Measurements from ENCODE around the gene HOXD8. TPM values are rescaled to one million over a fixed set of nuclear protein-coding genes. Genes with fewer than 3 reads are reported as not detected.

HOXD8 gene
- total and polyA plus RNA-seq, 2 of the 8 experiments (the other 6 are each of a cell fraction or from before 2014, with no cell fraction given) = not detected

DNA sequence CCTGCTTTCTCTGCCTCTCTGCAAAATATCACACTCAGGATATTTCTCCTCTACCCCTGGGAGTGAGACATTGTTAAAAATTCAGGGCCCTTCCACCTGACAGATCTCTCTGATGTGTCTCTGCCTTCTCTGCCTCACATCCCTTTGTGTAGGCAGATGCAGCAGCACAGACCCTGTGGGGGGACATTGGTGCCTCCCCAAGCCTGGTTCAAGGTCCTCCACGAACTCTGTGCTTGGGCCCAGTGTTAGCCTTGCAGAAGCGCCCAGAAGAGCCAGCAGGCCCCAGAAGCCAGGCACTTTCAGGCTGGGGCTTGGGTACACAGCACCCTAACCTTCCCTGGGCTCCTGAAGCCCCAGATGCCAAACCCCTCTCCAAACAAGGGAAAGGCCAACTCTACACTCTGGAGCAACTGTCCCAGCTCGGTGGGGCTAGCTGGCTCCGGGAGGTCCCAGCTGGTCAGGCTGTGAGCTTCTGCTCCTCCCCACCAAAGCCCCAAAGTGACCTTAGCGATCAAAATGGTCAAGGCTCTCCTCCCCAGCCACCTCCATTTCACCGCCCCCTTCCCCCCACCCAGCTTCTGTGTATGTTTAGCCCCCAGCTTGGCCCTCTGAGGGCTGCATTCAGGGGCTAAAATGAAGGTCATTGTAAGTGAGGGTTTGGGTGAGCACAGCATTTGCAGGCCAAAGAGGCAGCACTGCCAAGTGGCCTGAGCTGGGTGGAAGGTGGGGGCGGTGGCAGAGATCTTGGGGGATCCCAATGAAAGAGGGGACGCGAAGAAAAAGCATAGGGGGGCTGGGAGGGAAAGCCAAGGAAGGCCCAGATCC is 4.3 kb upstream of the HOXD8 start:
- POLR2A ChIA-PET (ENCODE audit: partially characterized antibody) = interaction anchor here (0.8 kb wide), 1 partner anchor 15 kb away, joined by 3 read pairs; no protein-coding TSS in a partner anchor
- no peak for TF ChIP-seq POLR2A (IDR thresholded peaks at IDR 0.05; ENCODE audit: control extremely low read depth in 1 of 2, low read depth in 2 of 2, low read length in 2 of 2)
- no peak for TF ChIP-seq EZH2 (IDR thresholded peaks at IDR 0.05; ENCODE audit: low read depth, low read length, severe bottlenecking)
- peak; percentile 58 for TF ChIP-seq RNF2 (IDR thresholded peaks at IDR 0.05; ENCODE audit: borderline replicate concordance, low read depth, low read length, missing control alignments, poor library complexity, severe bottlenecking)
- no peak for TF ChIP-seq RXRA (IDR thresholded peaks at IDR 0.05; ENCODE audit: insufficient read depth, low read depth, low read length)
- no peak for TF ChIP-seq EP300 (IDR thresholded peaks at IDR 0.05; ENCODE audit: borderline replicate concordance in 1 of 2, low read depth in 2 of 2, low read length in 2 of 2)
- TF ChIP-seq GABPA (IDR thresholded peaks at IDR 0.05; ENCODE audit: borderline replicate concordance, insufficient read depth, low read length) = no peak
- TF ChIP-seq KDM4A (IDR thresholded peaks at IDR 0.05; ENCODE audit: low read depth, low read length, severe bottlenecking) = no peak
- TF ChIP-seq HDAC6 (IDR thresholded peaks at IDR 0.05; ENCODE audit: low read depth, low read length) = no peak
- no peaks in the 10 kb centered on the region; a peak in 1 of 4 replicates for H3K9me3 ChIP-seq (ENCODE audit: insufficient read depth in 2 of 2, low read depth in 1 of 2, low read length in 1 of 2)
- no peak overlapping the region for H3K4ac ChIP-seq (replicated peaks; ENCODE audit: insufficient read length, low read depth, low read length)
- H3K4me3 ChIP-seq (ENCODE audit: extremely low read depth in 1 of 4, insufficient read depth in 2 of 4, low read depth in 3 of 4, low read length in 4 of 4) = no peak overlapping the region
- no peak overlapping the region for H2AK5ac ChIP-seq (ENCODE audit: low read depth, low read length)
- H2BK120ac ChIP-seq (replicated peaks; ENCODE audit: low read depth, low read length) = no peak overlapping the region
- no peak overlapping the region for H3K4me2 ChIP-seq (ENCODE audit: insufficient read depth in 1 of 2, low read depth in 2 of 2, low read length in 2 of 2)
- H2AFZ ChIP-seq (ENCODE audit: low read length) = no peak overlapping the region
- no peaks in the 10 kb centered on the region for H3K79me2 ChIP-seq (ENCODE audit: control insufficient read depth in 1 of 2, insufficient read depth in 2 of 2, low read length in 2 of 2)
- peaks cover 2% of the 10 kb centered on the region; the same call in 1 of the 2 replicates for H3K23me2 ChIP-seq (ENCODE audit: low read depth, low read length)
- H4K20me1 ChIP-seq (replicated peaks in 1 of 2; ENCODE audit: control insufficient read depth in 1 of 2, insufficient read depth in 2 of 2, low read length in 2 of 2) = peaks cover 23 to 34% of the 10 kb centered on the region in 2 experiments
- H3K79me1 ChIP-seq (ENCODE audit: low read depth, low read length) = no peaks in the 10 kb centered on the region
- H2BK15ac ChIP-seq (ENCODE audit: low read length) = no peak overlapping the region
- H3K9ac ChIP-seq (replicated peaks in 1 of 4; ENCODE audit: extremely low read depth in 1 of 4, low read depth in 3 of 4, low read length in 3 of 4) = no peak overlapping the region
- H3K23ac ChIP-seq (ENCODE audit: insufficient read length) = no peak overlapping the region
- H4K91ac ChIP-seq (replicated peaks; ENCODE audit: insufficient read length, low read length) = no peak overlapping the region
- no peak overlapping the region for H3K14ac ChIP-seq (ENCODE audit: insufficient read length)
- no peak overlapping the region for H4K5ac ChIP-seq (ENCODE audit: insufficient read length, low read depth, low read length)
- peaks cover 0 to 18% (median 9%) of the 10 kb centered on the region in 4 experiments; a peak in 6 of 7 replicates for H3K4me1 ChIP-seq (replicated peaks in 1 of 4; ENCODE audit: control insufficient read depth in 3 of 4, insufficient read depth in 4 of 4, low read length in 3 of 4)
- peaks cover 0 to 25% (median 0%) of the 10 kb centered on the region in 4 experiments; a peak in 1 of 8 replicates for H3K36me3 ChIP-seq (ENCODE audit: control insufficient read depth in 2 of 4, insufficient read depth in 4 of 4, low read length in 3 of 4)
- H2BK12ac ChIP-seq (ENCODE audit: low read depth, low read length) = 0 out of 2 replicates have a peak overlapping the region, but pooled peaks have one; percentile 27
- H2BK5ac ChIP-seq (ENCODE audit: low read depth, low read length) = no peak overlapping the region
- CTCF ChIA-PET (ENCODE audit: partially characterized antibody) = interaction anchor here (0.8 to 6.2 kb wide), 12 partner anchors 9 to 1023 kb away, joined by 3 to 72 read pairs (median 12); partner anchors contain the start of gene HOXD10
- DNase-seq (ENCODE audit: low read depth in 1 of 2, low spot score in 2 of 2) = peak in 1 of 2 experiments; percentile 44
- no peak overlapping the region for H2BK20ac ChIP-seq (ENCODE audit: low read length)
- H4K8ac ChIP-seq (ENCODE audit: extremely low read depth, insufficient read depth, low read length) = no peak overlapping the region
- FAIRE-seq = no peak
- no peak overlapping the region for H3K18ac ChIP-seq (ENCODE audit: extremely low read depth, low read length)
- no peak overlapping the region for H3K56ac ChIP-seq (replicated peaks; ENCODE audit: insufficient read length, low read depth, low read length)
- WGBS, 2 experiments (ENCODE audit: extremely low coverage in 1 of 2, insufficient coverage in 1 of 2, insufficient read length in 1 of 2, insufficient replicate concordance in 2 of 2, low coverage in 1 of 2, low lambda C conversion rate in 2 of 2, missing lambda C conversion rate in 1 of 2) = 24% methylated on average over 9 of the region's 9 CpGs; no CpG with 5 or more reads in 1 of the 2 experiments
- no peak overlapping the region for H3K27ac ChIP-seq (ENCODE audit: low read depth, low read length)
- H3K27me3 ChIP-seq (replicated peaks in 1 of 4; ENCODE audit: control insufficient read depth in 3 of 4, extremely low read depth in 1 of 4, insufficient read depth in 3 of 4, low read length in 3 of 4) = peaks cover 96 to 100% (median 99%) of the 10 kb centered on the region in 4 experiments
